PC-9 (cell line): ENCODE results near the gene KIFC1. TPM values are rescaled to one million over a fixed set of nuclear protein-coding genes. Genes with fewer than 3 reads are reported as not detected.
"Not testable (repeated sequence)": the region's sequence is repeated elsewhere in the genome, so short reads cannot be mapped to it uniquely, and the experiment has no call there.

Source experiments
- BruUV-seq: library from RNA; stranded (reverse); fragments of 400-500 nt; replicated peaks from 2 replicates; lab custom pipeline; 2021; lab: Mats Ljungman, UMichigan
- CTCF ChIA-PET: fragments of 300-600 bp; sonication (Branson Sonifier 250); formaldehyde crosslinking; loops from one replicate; lab custom pipeline; 2022; ENCODE audit warnings: antibody characterized with exemption; lab: Charles Lee
- POLR2A ChIA-PET: fragments of 300-600 bp; sonication (Branson Sonifier 250); formaldehyde crosslinking; loops from one replicate; lab custom pipeline; 2022; ENCODE audit warnings: antibody characterized with exemption; ENCODE audit not compliant: unreplicated experiment; lab: Charles Lee
- DNase-seq, 2 experiments: peaks; one replicate each; pipeline versions ENCODE4 v3.0.0 to v3.0.0-alpha.2; 2015 to 2022; ENCODE audit warnings: mixed read lengths in 1 of 2
- H2AFZ ChIP-seq: fragments of 200-600 bp; sonication (generic); 2 replicates; pipeline ENCODE4 v1.8.1; 2017; ENCODE audit warnings: antibody characterized with exemption
- H3F3A ChIP-seq: fragments of 200-600 bp; sonication (generic); 2 replicates; pipeline ENCODE4 v1.8.1; 2017; ENCODE audit warnings: antibody characterized with exemption, mild to moderate bottlenecking, low read depth; ENCODE audit not compliant: insufficient read depth
- H3K27ac ChIP-seq: fragments of 200-600 bp; sonication (generic); 2 replicates; pipeline ENCODE4 v1.6.1; 2016; ENCODE audit warnings: mixed run types
- H3K27me3 ChIP-seq: fragments of 200-600 bp; sonication (generic); 2 replicates; pipeline ENCODE4 v1.6.1; 2016; ENCODE audit warnings: low read depth, mixed run types; ENCODE audit not compliant: insufficient read depth
- H3K36me3 ChIP-seq: fragments of 200-600 bp; sonication (generic); 2 replicates; pipeline ENCODE4 v1.6.1; 2016; ENCODE audit warnings: low read depth, mixed run types
- H3K4me1 ChIP-seq: fragments of 200-600 bp; sonication (generic); replicated peaks from 2 replicates; pipeline ENCODE4 v1.6.1; 2016; ENCODE audit warnings: mixed run types; ENCODE audit not compliant: insufficient read depth
- H3K4me2 ChIP-seq: fragments of 200-600 bp; sonication (generic); 2 replicates; pipeline ENCODE4 v1.6.1; 2017; ENCODE audit warnings: mixed run types
- H3K4me3 ChIP-seq: fragments of 200-600 bp; sonication (generic); 2 replicates; pipeline ENCODE4 v1.6.1; 2016; ENCODE audit warnings: mixed run types
- H3K79me2 ChIP-seq: fragments of 200-600 bp; sonication (generic); 2 replicates; pipeline ENCODE4 v1.6.1; 2017; ENCODE audit warnings: low read depth, mixed run types
- H3K9me2 ChIP-seq: fragments of 200-600 bp; sonication (generic); 2 replicates; pipeline ENCODE4 v1.8.1; 2017; ENCODE audit warnings: mild to moderate bottlenecking; ENCODE audit not compliant: insufficient read depth
- H3K9me3 ChIP-seq: fragments of 200-600 bp; sonication (generic); 2 replicates; pipeline ENCODE4 v1.8.1; 2016; ENCODE audit warnings: low read depth; ENCODE audit not compliant: insufficient read depth
- H4K20me1 ChIP-seq: fragments of 200-600 bp; sonication (generic); 2 replicates; pipeline ENCODE4 v1.8.1; 2017; ENCODE audit not compliant: insufficient read depth
- EZH2 ChIP-seq: fragments of 200-600 bp; sonication (generic); IDR thresholded peaks from 2 replicates; pipeline ENCODE4 v1.8.0; 2017; ENCODE audit warnings: antibody characterized with exemption, low read depth
- intact Hi-C: fragments of 100-400 bp; cut with micrococcal nuclease; formaldehyde crosslinking; loops from one replicate; pipeline ENCODE4 v1.10.0; 2022; ENCODE audit not compliant: unreplicated experiment
- total RNA-seq: library from RNA; stranded (reverse); gene quantifications from 2 replicates; pipeline ENCODE4 v1.2.3, GENCODE V29; 2021
- TF ChIP-seq, protein P1 (sequence below): fragments of 200-600 bp; sonication (generic); conservative IDR thresholded peaks from 2 replicates; pipeline ENCODE4 v1.6.1; 2017; ENCODE audit warnings: mixed run types, antibody characterized with exemption, mild to moderate bottlenecking, moderate library complexity

KIFC1 gene
- total RNA-seq, 1 experiment from 2014 or later: 91.4 TPM

DNA sequence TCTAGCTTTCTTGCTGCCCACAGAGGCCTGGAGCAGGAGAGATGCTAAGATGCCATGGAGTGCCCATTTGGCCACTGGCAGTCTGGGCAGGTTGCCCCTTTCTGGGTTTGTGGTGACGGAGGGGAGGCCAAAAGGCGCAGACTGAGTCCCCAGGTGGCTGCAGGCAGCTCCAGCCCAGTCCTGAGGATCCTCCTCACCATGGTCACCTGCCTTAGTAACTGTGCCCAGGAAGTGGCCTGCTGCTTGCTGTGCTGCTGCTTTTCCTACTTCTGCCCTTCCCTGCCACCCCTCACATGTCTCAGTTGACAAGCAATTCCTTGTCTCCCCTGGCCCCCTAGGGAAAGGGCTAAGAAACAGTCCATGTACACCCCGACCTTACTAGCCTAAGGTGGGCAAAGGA lies 35.3 kb upstream of the KIFC1 start:
- BruUV-seq: no TSS peak
- POLR2A ChIA-PET: no interaction called here
- no peaks in the 10 kb centered on the region for H3K9me2 ChIP-seq
- H3K4me2 ChIP-seq: no peak overlapping the region
- H3K27ac ChIP-seq: no peak overlapping the region
- no peaks in the 10 kb centered on the region; the same call in 1 of the 2 replicates for H3F3A ChIP-seq
- CTCF ChIA-PET: no interaction called here
- no peaks in the 10 kb centered on the region for H3K9me3 ChIP-seq
- peaks cover 11% of the 10 kb centered on the region for H3K4me1 ChIP-seq
- TF ChIP-seq, protein P1, sequence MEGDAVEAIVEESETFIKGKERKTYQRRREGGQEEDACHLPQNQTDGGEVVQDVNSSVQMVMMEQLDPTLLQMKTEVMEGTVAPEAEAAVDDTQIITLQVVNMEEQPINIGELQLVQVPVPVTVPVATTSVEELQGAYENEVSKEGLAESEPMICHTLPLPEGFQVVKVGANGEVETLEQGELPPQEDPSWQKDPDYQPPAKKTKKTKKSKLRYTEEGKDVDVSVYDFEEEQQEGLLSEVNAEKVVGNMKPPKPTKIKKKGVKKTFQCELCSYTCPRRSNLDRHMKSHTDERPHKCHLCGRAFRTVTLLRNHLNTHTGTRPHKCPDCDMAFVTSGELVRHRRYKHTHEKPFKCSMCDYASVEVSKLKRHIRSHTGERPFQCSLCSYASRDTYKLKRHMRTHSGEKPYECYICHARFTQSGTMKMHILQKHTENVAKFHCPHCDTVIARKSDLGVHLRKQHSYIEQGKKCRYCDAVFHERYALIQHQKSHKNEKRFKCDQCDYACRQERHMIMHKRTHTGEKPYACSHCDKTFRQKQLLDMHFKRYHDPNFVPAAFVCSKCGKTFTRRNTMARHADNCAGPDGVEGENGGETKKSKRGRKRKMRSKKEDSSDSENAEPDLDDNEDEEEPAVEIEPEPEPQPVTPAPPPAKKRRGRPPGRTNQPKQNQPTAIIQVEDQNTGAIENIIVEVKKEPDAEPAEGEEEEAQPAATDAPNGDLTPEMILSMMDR: no peak
- no peak for TF ChIP-seq EZH2
- H4K20me1 ChIP-seq: no peaks in the 10 kb centered on the region
- no peak overlapping the region for H3K4me3 ChIP-seq
- intact Hi-C loops: no loop called here
- no peaks in the 10 kb centered on the region for H3K27me3 ChIP-seq
- H3K79me2 ChIP-seq: no peaks in the 10 kb centered on the region
- H3K36me3 ChIP-seq: no peaks in the 10 kb centered on the region
- H2AFZ ChIP-seq: no peak overlapping the region
- no peak for DNase-seq

DNA sequence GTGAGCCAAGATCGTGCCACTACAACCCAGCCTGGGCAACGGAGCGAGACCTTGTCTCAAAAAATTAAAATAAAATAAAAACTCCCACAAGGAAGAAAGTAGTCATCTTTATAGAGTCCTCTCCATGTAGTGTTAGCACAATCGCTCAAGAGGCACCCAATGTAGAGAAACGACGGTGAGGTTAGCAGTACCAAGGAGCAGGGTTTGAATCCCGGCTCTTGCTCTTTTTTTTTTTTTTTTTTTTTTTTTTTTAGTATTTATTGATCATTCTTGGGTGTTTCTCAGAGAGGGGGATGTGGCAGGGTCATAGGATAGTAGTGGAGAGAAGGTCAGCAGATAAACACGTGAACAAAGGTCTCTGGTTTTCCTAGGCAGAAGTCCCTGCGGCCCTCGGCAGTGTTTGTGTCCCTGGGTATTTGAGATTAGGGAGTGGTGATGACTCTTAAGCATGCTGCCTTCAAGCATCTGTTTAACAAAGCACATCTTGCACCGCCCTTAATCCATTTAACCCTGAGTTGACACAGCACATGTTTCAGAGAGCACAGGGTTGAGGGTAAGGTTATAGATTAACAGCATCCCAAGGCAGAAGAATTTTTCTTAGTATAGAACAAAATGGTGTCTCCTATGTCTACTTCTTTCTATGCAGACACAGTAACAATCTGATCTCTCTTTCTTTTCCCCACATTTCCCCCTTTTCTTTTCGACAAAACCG lies 34.3 kb upstream of the KIFC1 start:
- DNase-seq, intact Hi-C loops, H3K4me2 ChIP-seq, H3K9me2 ChIP-seq, CTCF ChIA-PET, H3K27me3 ChIP-seq, H3K9me3 ChIP-seq, H3K4me3 ChIP-seq, H2AFZ ChIP-seq, H4K20me1 ChIP-seq, H3F3A ChIP-seq, BruUV-seq, H3K36me3 ChIP-seq, H3K27ac ChIP-seq, POLR2A ChIA-PET, H3K79me2 ChIP-seq: not testable (repeated sequence)
- H3K4me1 ChIP-seq: peaks cover 21% of the 10 kb centered on the region

DNA sequence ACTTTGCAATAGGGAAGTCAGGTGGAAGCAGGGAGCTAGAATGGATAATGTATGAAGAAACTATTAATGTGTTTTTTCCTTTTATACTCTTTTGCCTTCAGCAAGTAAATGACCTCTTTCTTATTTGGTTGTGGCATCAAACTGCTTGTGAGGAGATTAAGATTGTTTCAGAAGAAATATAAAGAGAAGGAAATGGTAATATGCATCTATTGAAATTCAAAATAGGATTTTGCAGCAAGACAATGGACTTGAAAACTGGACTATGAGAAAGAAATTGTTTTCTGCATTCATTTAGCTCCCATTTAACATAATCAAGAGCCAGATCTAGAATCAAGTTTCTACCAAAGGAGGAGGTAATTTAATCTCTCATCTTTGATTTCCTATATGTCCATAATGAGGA lies 32.3 kb upstream of the KIFC1 start:
- H3K27ac ChIP-seq: no peak overlapping the region
- ChIA-PET POLR2A (interaction anchor here (0.8 kb wide), 1 partner anchor 15 kb away, joined by 4 read pairs; no protein-coding TSS in a partner anchor), CTCF (interaction anchor here (0.5 kb wide), 1 partner anchor 35 kb away, joined by 3 read pairs; no protein-coding TSS in a partner anchor)
- H3K4me1 ChIP-seq: peaks cover 35% of the 10 kb centered on the region
- no peak overlapping the region for H3K4me2 ChIP-seq
- no peak overlapping the region for H3K4me3 ChIP-seq
- no peak overlapping the region for H2AFZ ChIP-seq
- DNase-seq: no peak
- no peaks in the 10 kb centered on the region for H3K36me3 ChIP-seq
- H3K9me3 ChIP-seq: no peaks in the 10 kb centered on the region
- BruUV-seq: no TSS peak
- H3F3A ChIP-seq: peaks cover 19% of the 10 kb centered on the region; the same call in 1 of the 2 replicates
- no peaks in the 10 kb centered on the region for H3K27me3 ChIP-seq
- no peaks in the 10 kb centered on the region for H3K9me2 ChIP-seq
- no peaks in the 10 kb centered on the region for H3K79me2 ChIP-seq
- no peaks in the 10 kb centered on the region for H4K20me1 ChIP-seq
- TF ChIP-seq, protein P1: no peak
- TF ChIP-seq EZH2: no peak
- intact Hi-C loops: no loop called here

DNA sequence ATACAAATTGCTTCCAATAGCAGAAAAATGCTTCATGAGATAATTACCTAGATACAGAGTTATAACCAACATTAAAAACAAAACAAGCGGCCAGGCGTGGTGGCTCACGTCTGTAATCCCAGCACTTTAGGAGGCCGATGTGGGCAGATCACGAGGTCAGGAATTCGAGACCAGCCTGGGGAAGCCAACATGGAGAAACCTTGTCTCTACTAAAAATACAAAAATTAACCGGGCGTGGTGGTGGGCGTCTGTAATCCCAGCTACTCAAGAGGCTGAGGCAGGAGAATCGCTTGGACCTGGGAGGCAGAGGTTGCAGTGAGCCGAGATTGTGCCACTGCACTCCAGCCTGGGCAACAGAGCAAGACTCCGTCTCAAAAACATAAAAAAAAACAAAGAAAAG lies 28.1 kb upstream of the KIFC1 start:
- H3K4me3 ChIP-seq, H3K27ac ChIP-seq, H3K36me3 ChIP-seq, DNase-seq, BruUV-seq, H2AFZ ChIP-seq, H4K20me1 ChIP-seq, H3K4me2 ChIP-seq, intact Hi-C loops, H3K9me3 ChIP-seq, POLR2A ChIA-PET, CTCF ChIA-PET, H3K79me2 ChIP-seq, H3K9me2 ChIP-seq, H3K27me3 ChIP-seq: not testable (repeated sequence)
- peaks cover 36% of the 10 kb centered on the region for H3K4me1 ChIP-seq
- H3F3A ChIP-seq: peaks cover 19% of the 10 kb centered on the region; the same call in 1 of the 2 replicates

DNA sequence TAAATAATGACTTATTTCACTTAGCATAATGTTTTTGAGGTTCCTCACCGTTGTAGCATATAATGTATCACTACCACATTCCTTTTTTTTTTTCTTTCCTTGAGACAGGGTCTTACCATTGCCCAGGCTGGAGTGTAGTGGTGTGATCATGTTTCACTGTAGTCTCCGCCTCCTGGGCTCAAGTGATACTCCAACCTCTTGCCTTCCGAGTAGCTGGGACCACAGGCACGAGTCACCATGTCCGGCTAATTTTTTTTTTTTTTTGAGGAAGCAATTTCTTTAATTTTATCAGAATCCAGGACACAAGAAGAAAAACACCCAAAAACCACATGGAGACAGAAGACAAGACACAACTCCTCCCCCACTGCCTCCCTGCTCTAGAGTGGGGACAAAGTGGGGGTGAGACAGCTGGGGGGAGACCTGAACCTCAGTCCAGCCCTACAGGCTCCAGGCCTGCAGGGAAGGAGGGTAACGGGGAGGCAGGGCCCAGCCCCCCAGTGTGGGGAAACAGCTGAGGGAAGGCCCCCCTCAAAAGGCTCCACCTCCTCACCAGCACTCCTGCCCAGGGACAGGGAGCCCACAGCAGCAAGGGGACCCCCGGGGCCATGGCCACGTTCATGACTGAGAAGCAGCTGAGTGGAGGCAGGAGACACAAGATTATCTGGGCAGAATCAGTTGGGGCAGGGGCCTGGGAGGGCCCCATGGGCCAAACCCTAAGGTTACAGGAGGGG lies 27.0 kb upstream of the KIFC1 start:
- BruUV-seq, H3K4me3 ChIP-seq, intact Hi-C loops, H3K79me2 ChIP-seq, H3K4me2 ChIP-seq, H2AFZ ChIP-seq, H3K27me3 ChIP-seq, H3K9me2 ChIP-seq, H3K9me3 ChIP-seq, H4K20me1 ChIP-seq, H3K36me3 ChIP-seq: not testable (repeated sequence)
- 0 out of 2 replicates have a peak overlapping the region, but pooled peaks have one; percentile 18 for H3K27ac ChIP-seq
- H3F3A ChIP-seq: peaks cover 19% of the 10 kb centered on the region; the same call in 1 of the 2 replicates
- H3K4me1 ChIP-seq: peaks cover 36% of the 10 kb centered on the region
- CTCF ChIA-PET: interaction anchor here (0.6 kb wide), 2 partner anchors 14 to 48 kb away, joined by 3 to 9 read pairs; no protein-coding TSS in a partner anchor
- POLR2A ChIA-PET: interaction anchor here (0.5 to 0.9 kb wide), 5 partner anchors 11 to 102 kb away, joined by 3 to 20 read pairs (median 5); partner anchors contain the start of gene ZBTB22
- DNase-seq: peak; percentile 63 to 66
